K562 (cell line): ENCODE measurements around the gene JAM2. TPM values are rescaled to one million over a fixed set of nuclear protein-coding genes. Genes with fewer than 3 reads are reported as not detected.

Experiments used
- ATAC-seq: fragments of 200-7000 bp; cut with Tn5 transposase; 3 replicates; pipeline ENCODE4 v1.9.1; 2020; ENCODE audit warnings: moderate library complexity
- BruUV-seq: library from RNA; stranded (reverse); fragments of 400-500 nt; replicated peaks from 2 replicates; lab custom pipeline; 2021; lab: Mats Ljungman, UMichigan
- CTCF ChIA-PET: fragments of 300-600 bp; formaldehyde crosslinking; extraction: SDS; loops from one replicate; lab custom pipeline; 2021; ENCODE audit warnings: low intra/inter-chr PET ratio; lab: Yijun Ruan, JAX
- POLR2A ChIA-PET: fragments of 300-600, 350-650 bp; sonication (Branson Sonifier 250); formaldehyde crosslinking; extraction: SDS; loops from one replicate; lab custom pipeline; 2021; ENCODE audit warnings: antibody characterized with exemption, inconsistent platforms; lab: Yijun Ruan, JAX
- DNase-seq, 4 experiments: peaks; one replicate each; pipeline versions ENCODE4 v3.0.0 to v3.0.0-alpha.2; 2011 to 2018; ENCODE audit warnings: low spot score in 3 of 4, mixed read lengths in 3 of 4; ENCODE audit errors: extremely low read depth in 1 of 4
- FAIRE-seq: peaks from 2 replicates; lab custom pipeline; 2011; peaks lifted over from hg19 to GRCh38; lab: Jason Lieb, UNC
- H2AFZ ChIP-seq: 2 replicates; pipeline ENCODE4 v1.6.0; 2011; ENCODE audit warnings: low read depth, low read length, control low read depth, inconsistent platforms
- H3K27ac ChIP-seq: fragments of 200-600 bp; 3 replicates; pipeline ENCODE4 v1.8.0; 2011; ENCODE audit warnings: low read depth, mild to moderate bottlenecking, control low read depth, inconsistent platforms, low read length, moderate library complexity, mixed read lengths; ENCODE audit errors: extremely low read depth
- H3K27me3 ChIP-seq, 2 experiments: fragments of 300-600 bp in 1 of 2; 2 replicates in 1 of 2; 3 replicates in 1 of 2; pipeline versions ENCODE4 v1.6.0 to v1.8.0; 2011; ENCODE audit warnings: inconsistent platforms in 2 of 2, low read length in 2 of 2, mild to moderate bottlenecking in 1 of 2, mixed read lengths in 1 of 2, moderate library complexity in 1 of 2; ENCODE audit not compliant: control insufficient read depth in 2 of 2, insufficient read depth in 2 of 2
- H3K36me3 ChIP-seq: fragments of 300-600 bp; 3 replicates; pipeline ENCODE4 v1.8.0; 2011; ENCODE audit warnings: mild to moderate bottlenecking, low read length, inconsistent platforms; ENCODE audit not compliant: control insufficient read depth, insufficient read depth
- H3K4me1 ChIP-seq, 2 experiments: fragments of 200-600 bp in 1 of 2; replicated peaks in 1 of 2; 2 replicates in 1 of 2; 3 replicates in 1 of 2; pipeline versions ENCODE4 v1.5.1 to v1.8.0; 2011; ENCODE audit warnings: inconsistent platforms in 2 of 2, low read length in 2 of 2, mild to moderate bottlenecking in 1 of 2, mixed read lengths in 1 of 2, moderate library complexity in 1 of 2; ENCODE audit not compliant: control insufficient read depth in 2 of 2, insufficient read depth in 2 of 2
- H3K4me2 ChIP-seq: 2 replicates; pipeline ENCODE4 v1.6.1; 2011; ENCODE audit warnings: low read length, control low read depth, inconsistent platforms, mixed read lengths; ENCODE audit not compliant: insufficient read depth
- H3K4me3 ChIP-seq: fragments of 200-600 bp; sonication (generic), shearing (Covaris generic); 2 replicates; pipeline ENCODE4 v1.5.1; 2016; ENCODE audit warnings: control low read depth, inconsistent platforms
- H3K79me2 ChIP-seq: fragments of 200-600 bp; 3 replicates; pipeline ENCODE4 v1.8.0; 2011; ENCODE audit warnings: low read length, inconsistent platforms; ENCODE audit not compliant: control insufficient read depth, insufficient read depth
- H3K9ac ChIP-seq, 2 experiments: 2 replicates each; pipeline versions ENCODE4 v1.6.0 to v1.6.1; 2011; ENCODE audit warnings: low read depth in 2 of 2, low read length in 2 of 2, control low read depth in 1 of 2, inconsistent platforms in 1 of 2, mild to moderate bottlenecking in 1 of 2, mixed read lengths in 1 of 2; ENCODE audit not compliant: insufficient read depth in 1 of 2
- H3K9me1 ChIP-seq: one replicate; pipeline ENCODE4 v1.6.0; 2011; ENCODE audit warnings: inconsistent platforms, mild to moderate bottlenecking, low read length, moderate library complexity; ENCODE audit not compliant: control insufficient read depth, insufficient read depth
- H3K9me3 ChIP-seq: replicated peaks from 2 replicates; pipeline ENCODE4 v1.5.1; 2011; ENCODE audit warnings: low read depth, low read length, inconsistent platforms; ENCODE audit not compliant: control insufficient read depth, insufficient read depth
- H4K20me1 ChIP-seq: replicated peaks from 2 replicates; pipeline ENCODE4 v1.6.1; 2011; ENCODE audit warnings: low read length, inconsistent platforms, mixed read lengths; ENCODE audit not compliant: control insufficient read depth, insufficient read depth
- CBFA2T3 ChIP-seq: fragments of 450-650 bp; IDR thresholded peaks from 2 replicates; pipeline ENCODE4 v1.6.1; 2017
- MECOM ChIP-seq: fragments of 250-450 bp; sonication (Bioruptor Pico); IDR thresholded peaks from 2 replicates; pipeline ENCODE4 v1.8.0; 2022; ENCODE audit warnings: inconsistent platforms
- NCOA2 ChIP-seq, 2 experiments: fragments of 450-650 bp; IDR thresholded peaks; 2 replicates each; pipeline ENCODE4 v1.6.1; 2018; ENCODE audit warnings: mild to moderate bottlenecking in 2 of 2, moderate library complexity in 1 of 2; ENCODE audit not compliant: partially characterized antibody in 2 of 2
- PCBP2 ChIP-seq: fragments of 200-400 bp; formaldehyde crosslinking; IDR thresholded peaks from 2 replicates; pipeline ENCODE4 v1.6.1; 2018; ENCODE audit warnings: low read length, low read depth, mild to moderate bottlenecking, moderate library complexity; ENCODE audit not compliant: poor library complexity, severe bottlenecking
- POLR2B ChIP-seq: fragments of 450-650 bp; IDR thresholded peaks from 2 replicates; pipeline ENCODE4 v1.6.1; 2018; ENCODE audit warnings: low read depth; ENCODE audit not compliant: partially characterized antibody
- STAG1 ChIP-seq: sonication (generic); formaldehyde crosslinking; IDR thresholded peaks from 2 replicates; pipeline ENCODE4 v1.5.0; 2020; ENCODE audit warnings: missing genetic modification reagents, borderline replicate concordance
- WHSC1 ChIP-seq: IDR thresholded peaks from one replicate; pipeline ENCODE4 v1.6.1; 2012; ENCODE audit warnings: low read length, control low read depth, inconsistent platforms
- ZNF24 ChIP-seq: fragments of 450-650 bp; IDR thresholded peaks from 2 replicates; pipeline ENCODE4 v1.6.1; 2016
- ZNF347 ChIP-seq: fragments of 450-650 bp; formaldehyde crosslinking; IDR thresholded peaks from 2 replicates; pipeline ENCODE4 v1.4.0; 2020; ENCODE audit warnings: low read depth, mild to moderate bottlenecking, moderate library complexity
- ZNF57 ChIP-seq: fragments of 450-650 bp; formaldehyde crosslinking; IDR thresholded peaks from 2 replicates; pipeline ENCODE4 v1.4.0; 2020; ENCODE audit warnings: mild to moderate bottlenecking, moderate library complexity
- ZNF609 ChIP-seq: sonication (generic); formaldehyde crosslinking; IDR thresholded peaks from 2 replicates; pipeline ENCODE4 v1.8.1; 2023; ENCODE audit warnings: missing genetic modification reagents, mild to moderate bottlenecking, borderline replicate concordance
- WGBS: fragments of 100-300 bp; shearing (Covaris generic); methylation state at CpG from one replicate; pipeline ENCODE4 v1.1.6; 2016; ENCODE audit warnings: low coverage, mixed read lengths; ENCODE audit not compliant: insufficient coverage; ENCODE audit errors: missing lambda C conversion rate; 5-methylcytosine and 5-hydroxymethylcytosine counted together
- in situ Hi-C: fragments of 300-500 bp; cut with MboI; formaldehyde crosslinking; loops from 4 replicates; pipeline ENCODE4 v1.15.0; 2018; ENCODE audit warnings: inconsistent platforms, mixed read lengths
- intact Hi-C: fragments of 100-400 bp; cut with micrococcal nuclease; formaldehyde crosslinking; loops from 2 replicates; pipeline ENCODE4 v1.14.2; 2022
- polyA plus RNA-seq, 8 experiments: library from polyadenylated mRNA; depleted of rRNA in 4 of 8; stranded (reverse) in 5 of 8; unstranded in 3 of 8; fragments of >200 nt; fragmentation: Nextera tagmentation in 2 of 8; fragmentation: Illumina TruSeq in 1 of 8; extraction: Ambion mirVana in 2 of 8; extraction: Trizol in 1 of 8; gene quantifications; 2 replicates each; pipeline versions ENCODE4 v1.2.1 to v1.2.3, GENCODE V29; 2011 to 2014; ENCODE audit warnings: inconsistent platforms in 1 of 8, missing spikeins in 1 of 8
- total RNA-seq, 7 experiments: library from RNA; depleted of rRNA in 6 of 7; stranded (reverse); fragments of >200 nt in 6 of 7; fragmentation: Illumina TruSeq in 2 of 7; extraction: Trizol in 2 of 7; gene quantifications; 2 replicates each; pipeline versions ENCODE4 v1.2.1 to v1.2.3, GENCODE V29; 2011 to 2021; ENCODE audit warnings: low replicate concordance in 1 of 7
- TF ChIP-seq, protein P1 (sequence below): IDR thresholded peaks from 2 replicates; pipeline ENCODE4 v1.6.1; 2011; ENCODE audit not compliant: insufficient read length; ENCODE audit errors: extremely low read depth

JAM2 gene
- total and polyA plus RNA-seq, 9 of the 15 experiments (the other 6 are each of a cell fraction or from before 2014, with no cell fraction given), result 0.03 to 0.08 (median 0.07) TPM; not detected in 6

DNA sequence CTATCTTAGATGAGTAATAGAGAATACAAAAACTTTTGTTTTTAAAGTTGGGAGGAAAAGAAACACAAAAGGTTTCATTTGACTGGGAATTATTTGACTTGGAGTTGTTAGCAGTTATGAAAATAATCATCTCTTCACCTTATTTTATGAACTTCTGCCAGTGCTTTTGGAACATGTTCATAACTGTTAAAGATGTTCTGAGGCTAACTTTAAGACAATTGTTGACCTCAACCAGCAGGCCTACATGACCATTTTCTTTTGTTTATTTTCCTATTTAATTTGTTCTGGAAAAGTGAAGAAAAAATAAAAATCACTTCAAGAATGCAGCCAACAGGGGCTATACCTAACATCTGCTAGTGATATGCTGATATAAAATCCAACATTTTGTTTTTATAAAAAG, 37.4 kb downstream of the JAM2 start:
- Histone ChIP-seq H3K9ac (no peak overlapping the region), H2AFZ (no peak overlapping the region), H4K20me1 (no peaks in the 10 kb centered on the region), H3K36me3 (no peaks in the 10 kb centered on the region), H3K4me1 (no peaks in the 10 kb centered on the region), H3K27me3 (peaks cover 0 to 5% of the 10 kb centered on the region in 2 experiments; a peak in 1 of 5 replicates), H3K79me2 (no peaks in the 10 kb centered on the region), H3K4me2 (no peak overlapping the region), H3K9me1 (no peaks in the 10 kb centered on the region), H3K27ac (no peak overlapping the region), H3K9me3 (no peaks in the 10 kb centered on the region), H3K4me3 (no peak overlapping the region)
- in situ Hi-C loops, result no loop called here
- BruUV-seq, result no TSS peak
- FAIRE-seq (no peak), ATAC-seq (no peak), DNase-seq (no peak)
- POLR2A ChIA-PET, result no interaction called here
- TF ChIP-seq STAG1 (CRISPR knock-in tag) (no peak), ZNF24 (no peak), WHSC1 (no peak)
- intact Hi-C loops, result no loop called here
- CTCF ChIA-PET, result no interaction called here

- CTCF ChIA-PET, result no interaction called here
- 0% methylated on average over 9 of the region's 9 CpGs for WGBS
- TF ChIP-seq ZNF609 (CRISPR knock-in tag) (no peak), POLR2B (no peak), NCOA2 (IDR thresholded peaks at IDR 0.05; ENCODE audit: partially characterized antibody in 2 of 2) (no peak), ZNF347 (CRISPR knock-in tag) (no peak), ZNF57 (no peak), MECOM (no peak), CBFA2T3 (no peak), PCBP2 (no peak)
- TF ChIP-seq, protein P1, sequence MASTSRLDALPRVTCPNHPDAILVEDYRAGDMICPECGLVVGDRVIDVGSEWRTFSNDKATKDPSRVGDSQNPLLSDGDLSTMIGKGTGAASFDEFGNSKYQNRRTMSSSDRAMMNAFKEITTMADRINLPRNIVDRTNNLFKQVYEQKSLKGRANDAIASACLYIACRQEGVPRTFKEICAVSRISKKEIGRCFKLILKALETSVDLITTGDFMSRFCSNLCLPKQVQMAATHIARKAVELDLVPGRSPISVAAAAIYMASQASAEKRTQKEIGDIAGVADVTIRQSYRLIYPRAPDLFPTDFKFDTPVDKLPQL, result no peak
These were observed 43.3 kb downstream of the JAM2 start for GRCh38 chr21:25682382-25682781.

More at GRCh38 chr21:25682382-25682781, 43.3 kb downstream of the JAM2 start:
- ATAC-seq (no peak), DNase-seq (no peak), FAIRE-seq (no peak)
- Histone ChIP-seq H3K9ac (no peak overlapping the region), H3K36me3 (no peaks in the 10 kb centered on the region), H3K4me2 (no peak overlapping the region), H3K27me3 (peaks cover 10% of the 10 kb centered on the region in 2 experiments; a peak in 2 of 5 replicates), H2AFZ (no peak overlapping the region; the same call in 1 of the 2 replicates), H4K20me1 (no peaks in the 10 kb centered on the region), H3K9me1 (no peaks in the 10 kb centered on the region), H3K79me2 (no peaks in the 10 kb centered on the region), H3K27ac (no peak overlapping the region), H3K9me3 (no peaks in the 10 kb centered on the region), H3K4me3 (no peak overlapping the region), H3K4me1 (no peaks in the 10 kb centered on the region)
- intact Hi-C loops (no loop called here), in situ Hi-C loops (no loop called here)
- BruUV-seq, result no TSS peak
- POLR2A ChIA-PET, result no interaction called here
